Endodermal cell (in vitro differentiated cells): Measurements from ENCODE around the gene SLC25A28. TPM values are rescaled to one million over a fixed set of nuclear protein-coding genes. Genes with fewer than 3 reads are reported as not detected.
"Not testable (repeated sequence)": the region's sequence is repeated elsewhere in the genome, so short reads cannot be mapped to it uniquely, and the experiment has no call there.

Experiments
- DNase-seq: peaks from one replicate; pipeline ENCODE4 v3.0.0-alpha.2; 2017
- H3K27ac ChIP-seq: 2 replicates; pipeline ENCODE4 v1.5.1; 2013; ENCODE audit warnings: mild to moderate bottlenecking, low read depth, low read length, moderate library complexity
- H3K27me3 ChIP-seq: 2 replicates; pipeline ENCODE4 v1.6.1; 2013; ENCODE audit warnings: mild to moderate bottlenecking, low read length, moderate library complexity; ENCODE audit not compliant: insufficient read depth, control insufficient read depth, poor library complexity, severe bottlenecking
- H3K36me3 ChIP-seq: 2 replicates; pipeline ENCODE4 v1.7.0; 2013; ENCODE audit warnings: mild to moderate bottlenecking, low read length, moderate library complexity; ENCODE audit not compliant: control insufficient read depth, insufficient read depth
- H3K4me1 ChIP-seq: one replicate; pipeline ENCODE4 v1.7.0; 2013; ENCODE audit warnings: low read length; ENCODE audit not compliant: control insufficient read depth, insufficient read depth
- H3K4me3 ChIP-seq: 2 replicates; pipeline ENCODE4 v1.5.1; 2013; ENCODE audit warnings: mild to moderate bottlenecking, low read length, moderate library complexity
- H3K9ac ChIP-seq: 2 replicates; pipeline ENCODE4 v1.6.1; 2013; ENCODE audit warnings: mild to moderate bottlenecking, low read length, moderate library complexity; ENCODE audit not compliant: poor library complexity, severe bottlenecking; ENCODE audit errors: extremely low read depth
- H3K9me3 ChIP-seq: 2 replicates; pipeline ENCODE4 v1.6.1; 2013; ENCODE audit warnings: mild to moderate bottlenecking, low read length, moderate library complexity; ENCODE audit not compliant: control insufficient read depth
- H3K27ac Mint-ChIP-seq: 2 replicates; pipeline ENCODE4 v1.8.0; 2020; ENCODE audit warnings: mixed read lengths
- H3K27me3 Mint-ChIP-seq: 2 replicates; pipeline ENCODE4 v1.8.0; 2021; ENCODE audit warnings: mild to moderate bottlenecking, mixed read lengths; ENCODE audit not compliant: insufficient read depth
- H3K36me3 Mint-ChIP-seq: 2 replicates; pipeline ENCODE4 v1.8.0; 2020; ENCODE audit warnings: low read depth, mixed read lengths
- H3K4me1 Mint-ChIP-seq: 2 replicates; pipeline ENCODE4 v1.8.0; 2020; ENCODE audit warnings: mixed read lengths
- H3K4me3 Mint-ChIP-seq: 2 replicates; pipeline ENCODE4 v1.8.0; 2020; ENCODE audit warnings: mild to moderate bottlenecking, moderate library complexity, mixed read lengths
- H3K9me3 Mint-ChIP-seq: 2 replicates; pipeline ENCODE4 v1.8.0; 2020; ENCODE audit warnings: mild to moderate bottlenecking, mixed read lengths
- WGBS, 2 experiments: methylation state at CpG; one replicate each; pipeline versions ENCODE4 v1.1.5 to v1.1.7; 2013; ENCODE audit warnings: missing lambda C conversion rate in 2 of 2, mixed read lengths in 1 of 2; ENCODE audit not compliant: insufficient coverage in 1 of 2, insufficient read length in 1 of 2; 5-methylcytosine and 5-hydroxymethylcytosine counted together
- total RNA-seq, 2 donors: library from RNA; stranded (reverse); fragmentation: NEBNext Ultra II Directional in 1 of 2; extraction: Animal tissue kit (Norgen Biotek cat#: 25700) in 1 of 2; gene quantifications; 2 replicates in 1 of 2; 3 replicates in 1 of 2; pipeline ENCODE4 v1.2.1, GENCODE V29; 2021
- TF ChIP-seq, protein P1 (sequence below): fragments of 200-600 bp; sonication (generic); conservative IDR thresholded peaks from 2 replicates; pipeline ENCODE4 v1.5.0; 2021; ENCODE audit warnings: antibody characterized with exemption, mild to moderate bottlenecking

Gene SLC25A28
- total RNA-seq, 2 donors from 2014 or later: 20.4 to 30.0 TPM

DNA sequence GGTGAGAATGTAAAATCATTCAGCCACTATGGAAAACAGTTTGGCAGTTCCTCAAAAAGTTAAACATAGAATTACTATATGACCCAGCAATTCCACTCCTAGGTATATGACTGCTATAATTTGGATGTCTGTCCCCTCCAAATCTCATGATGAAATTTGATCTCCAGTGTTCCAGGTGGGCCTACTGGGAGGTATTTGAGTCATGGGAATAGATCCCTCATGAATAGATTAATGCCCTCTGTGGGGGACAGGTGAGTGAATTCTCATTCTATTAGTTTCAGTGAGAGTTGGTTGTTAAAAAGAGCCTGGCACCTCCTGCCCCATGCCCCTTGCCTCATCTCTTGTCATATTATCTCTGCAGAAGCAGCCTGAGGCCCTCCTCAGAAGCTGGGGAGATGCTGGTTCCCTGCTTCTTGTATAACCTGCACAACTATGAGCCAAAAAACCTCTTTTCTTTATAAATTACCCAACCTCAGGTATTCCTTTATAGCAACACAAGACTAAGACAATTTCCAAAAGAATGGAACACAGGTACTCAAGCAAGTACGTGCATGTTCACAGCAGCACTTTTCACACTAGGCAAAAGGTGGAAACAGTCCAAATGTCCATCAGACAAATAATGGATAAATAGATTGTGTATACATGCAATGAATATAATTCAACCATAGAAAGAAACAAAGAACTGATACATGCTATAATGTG, 8.8 kb upstream of the SLC25A28 start:
- Histone ChIP-seq H3K4me1 (peaks cover 4% of the 10 kb centered on the region), H3K36me3 (no peaks in the 10 kb centered on the region), H3K4me3 (no peak overlapping the region), H3K9ac (no peak overlapping the region), H3K27ac (no peak overlapping the region), H3K27me3 (no peaks in the 10 kb centered on the region), H3K9me3 (no peaks in the 10 kb centered on the region)
- peaks cover 17% of the 10 kb centered on the region for H3K27me3 Mint-ChIP-seq
- 95 to 100% methylated on average over 1 of the region's 1 CpG for WGBS, 2 experiments
- H3K4me1 Mint-ChIP-seq: peaks cover 13% of the 10 kb centered on the region
- TF ChIP-seq, protein P1, sequence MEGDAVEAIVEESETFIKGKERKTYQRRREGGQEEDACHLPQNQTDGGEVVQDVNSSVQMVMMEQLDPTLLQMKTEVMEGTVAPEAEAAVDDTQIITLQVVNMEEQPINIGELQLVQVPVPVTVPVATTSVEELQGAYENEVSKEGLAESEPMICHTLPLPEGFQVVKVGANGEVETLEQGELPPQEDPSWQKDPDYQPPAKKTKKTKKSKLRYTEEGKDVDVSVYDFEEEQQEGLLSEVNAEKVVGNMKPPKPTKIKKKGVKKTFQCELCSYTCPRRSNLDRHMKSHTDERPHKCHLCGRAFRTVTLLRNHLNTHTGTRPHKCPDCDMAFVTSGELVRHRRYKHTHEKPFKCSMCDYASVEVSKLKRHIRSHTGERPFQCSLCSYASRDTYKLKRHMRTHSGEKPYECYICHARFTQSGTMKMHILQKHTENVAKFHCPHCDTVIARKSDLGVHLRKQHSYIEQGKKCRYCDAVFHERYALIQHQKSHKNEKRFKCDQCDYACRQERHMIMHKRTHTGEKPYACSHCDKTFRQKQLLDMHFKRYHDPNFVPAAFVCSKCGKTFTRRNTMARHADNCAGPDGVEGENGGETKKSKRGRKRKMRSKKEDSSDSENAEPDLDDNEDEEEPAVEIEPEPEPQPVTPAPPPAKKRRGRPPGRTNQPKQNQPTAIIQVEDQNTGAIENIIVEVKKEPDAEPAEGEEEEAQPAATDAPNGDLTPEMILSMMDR: no peak
- H3K36me3 Mint-ChIP-seq: no peaks in the 10 kb centered on the region
- no peak overlapping the region for H3K4me3 Mint-ChIP-seq
- no peak for DNase-seq
- H3K27ac Mint-ChIP-seq: no peak overlapping the region
- no peaks in the 10 kb centered on the region for H3K9me3 Mint-ChIP-seq

DNA sequence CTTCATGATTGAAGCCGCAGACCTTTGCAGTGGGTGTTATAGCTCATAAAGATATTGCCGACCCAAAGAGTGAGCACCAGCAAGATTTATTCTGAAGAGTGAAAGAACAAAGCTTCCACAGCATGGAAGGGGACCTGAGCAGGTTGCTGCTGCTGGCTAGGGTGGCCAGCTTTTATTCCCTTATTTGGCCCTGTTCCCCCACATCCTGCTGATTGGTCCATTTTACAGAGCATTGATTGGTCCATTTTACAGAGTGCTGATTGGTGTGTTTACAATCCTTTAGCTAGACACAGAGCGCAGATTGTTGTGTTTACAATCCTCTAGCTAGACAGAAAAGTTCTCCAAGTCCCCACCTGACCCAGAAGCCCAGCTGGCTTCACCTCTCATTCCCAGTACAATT, 4.9 kb upstream of the SLC25A28 start:
- H3K9ac ChIP-seq, H3K27me3 ChIP-seq, H3K4me3 ChIP-seq, H3K27ac ChIP-seq, H3K4me3 Mint-ChIP-seq, H3K9me3 ChIP-seq, H3K9me3 Mint-ChIP-seq, H3K27ac Mint-ChIP-seq, H3K36me3 ChIP-seq, H3K4me1 ChIP-seq, DNase-seq, H3K4me1 Mint-ChIP-seq, H3K36me3 Mint-ChIP-seq: not testable (repeated sequence)
- peaks cover 25% of the 10 kb centered on the region for H3K27me3 Mint-ChIP-seq
- 50 to 56% methylated on average over 2 to 3 of the region's 3 CpGs for WGBS, 2 experiments

DNA sequence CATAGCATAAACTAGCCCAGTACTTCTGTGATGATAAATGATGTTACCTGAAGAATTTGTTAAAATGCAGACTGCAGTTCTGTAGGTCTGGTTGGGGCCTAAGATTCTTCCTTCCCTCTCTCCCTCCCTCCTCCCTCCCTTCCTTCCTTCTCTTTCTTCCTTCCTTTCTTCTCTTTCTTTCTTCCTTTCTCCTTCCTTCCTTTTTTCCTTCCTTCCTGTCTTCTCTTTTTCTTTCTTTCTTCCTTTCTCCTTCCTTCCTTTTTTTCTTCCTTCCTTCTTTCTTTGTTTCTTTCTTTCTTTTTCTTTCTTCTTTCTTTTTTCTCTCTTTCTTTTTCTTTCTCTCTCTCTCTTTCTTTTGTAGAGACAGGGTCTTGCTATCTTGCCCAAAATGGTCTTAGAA, 3.7 kb upstream of the SLC25A28 start:
- Histone ChIP-seq H3K27ac (no peak overlapping the region), H3K4me3 (no peak overlapping the region), H3K9me3 (no peaks in the 10 kb centered on the region), H3K27me3 (no peaks in the 10 kb centered on the region), H3K9ac (no peak overlapping the region), H3K4me1 (peaks cover 3% of the 10 kb centered on the region), H3K36me3 (no peaks in the 10 kb centered on the region)
- Mint-ChIP-seq H3K9me3 (no peaks in the 10 kb centered on the region), H3K4me1 (peaks cover 13% of the 10 kb centered on the region), H3K4me3 (no peak overlapping the region), H3K36me3 (no peaks in the 10 kb centered on the region), H3K27ac (no peak overlapping the region), H3K27me3 (peaks cover 25% of the 10 kb centered on the region)
- TF ChIP-seq, protein P1: no peak
- DNase-seq: no peak
